ENCODE results near the gene EXOC3L1.

DNA sequence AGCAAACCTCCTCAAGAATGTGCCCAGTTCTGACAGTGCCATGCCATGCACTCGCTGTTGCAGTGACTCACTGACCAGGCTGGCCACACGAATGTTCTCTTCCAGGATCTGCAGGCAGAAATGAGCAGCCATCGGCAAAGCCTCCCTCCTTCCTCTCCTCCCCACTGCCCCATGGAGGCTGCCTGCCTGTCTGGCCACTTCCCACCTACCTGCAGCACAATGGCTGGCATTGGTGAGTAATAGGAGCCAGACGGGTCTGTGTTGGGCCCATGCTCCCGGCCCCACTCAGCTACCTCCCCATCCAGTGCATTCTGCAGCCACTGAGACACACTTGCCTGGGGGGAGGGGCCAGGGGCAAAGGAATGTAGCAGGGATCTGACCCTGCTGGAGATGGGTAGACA, 3.4 kb downstream of the EXOC3L1 start:
- TF ChIP-seq POLR2A (IDR thresholded peaks at IDR 0.05), result no peak
- no peak for TF ChIP-seq EP300 (IDR thresholded peaks at IDR 0.05)
- TF ChIP-seq, protein P1, sequence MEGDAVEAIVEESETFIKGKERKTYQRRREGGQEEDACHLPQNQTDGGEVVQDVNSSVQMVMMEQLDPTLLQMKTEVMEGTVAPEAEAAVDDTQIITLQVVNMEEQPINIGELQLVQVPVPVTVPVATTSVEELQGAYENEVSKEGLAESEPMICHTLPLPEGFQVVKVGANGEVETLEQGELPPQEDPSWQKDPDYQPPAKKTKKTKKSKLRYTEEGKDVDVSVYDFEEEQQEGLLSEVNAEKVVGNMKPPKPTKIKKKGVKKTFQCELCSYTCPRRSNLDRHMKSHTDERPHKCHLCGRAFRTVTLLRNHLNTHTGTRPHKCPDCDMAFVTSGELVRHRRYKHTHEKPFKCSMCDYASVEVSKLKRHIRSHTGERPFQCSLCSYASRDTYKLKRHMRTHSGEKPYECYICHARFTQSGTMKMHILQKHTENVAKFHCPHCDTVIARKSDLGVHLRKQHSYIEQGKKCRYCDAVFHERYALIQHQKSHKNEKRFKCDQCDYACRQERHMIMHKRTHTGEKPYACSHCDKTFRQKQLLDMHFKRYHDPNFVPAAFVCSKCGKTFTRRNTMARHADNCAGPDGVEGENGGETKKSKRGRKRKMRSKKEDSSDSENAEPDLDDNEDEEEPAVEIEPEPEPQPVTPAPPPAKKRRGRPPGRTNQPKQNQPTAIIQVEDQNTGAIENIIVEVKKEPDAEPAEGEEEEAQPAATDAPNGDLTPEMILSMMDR (IDR thresholded peaks at IDR 0.05), result no peak
